ENCODE measurements around the gene FAR2.

The FAR2 gene

DNA sequence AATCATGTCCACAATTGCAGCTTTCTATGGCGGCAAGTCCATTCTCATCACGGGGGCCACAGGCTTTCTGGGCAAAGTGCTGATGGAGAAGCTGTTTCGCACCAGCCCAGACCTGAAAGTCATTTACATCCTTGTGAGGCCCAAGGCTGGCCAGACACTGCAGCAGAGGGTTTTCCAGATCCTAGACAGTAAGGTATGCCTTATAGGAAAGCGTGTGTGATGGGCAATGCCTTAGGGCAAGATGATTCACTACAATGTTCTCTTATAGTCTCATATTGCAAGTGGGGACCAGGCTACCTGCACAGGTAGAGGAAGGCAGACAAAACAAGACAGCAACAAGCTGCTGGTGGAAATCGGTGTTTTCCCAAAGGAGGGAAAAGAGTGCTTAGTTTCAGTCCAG is 121.4 kb downstream of the FAR2 start:
- no peak overlapping the region for H3K27ac ChIP-seq (ENCODE audit: insufficient read depth, low read length, poor library complexity, severe bottlenecking)
- no peaks in the 10 kb centered on the region for H3K9me3 ChIP-seq (ENCODE audit: control insufficient read depth, low read length)
- H3K4me1 ChIP-seq (ENCODE audit: control insufficient read depth, insufficient read depth, low read length, poor library complexity, severe bottlenecking): no peaks in the 10 kb centered on the region
- DNase-seq: no peak
- H3K4me3 ChIP-seq (ENCODE audit: insufficient read depth, low read depth, low read length, poor library complexity, severe bottlenecking): no peak overlapping the region
- H3K27me3 ChIP-seq (replicated peaks; ENCODE audit: control insufficient read depth, insufficient read depth, low read length, poor library complexity, severe bottlenecking): no peaks in the 10 kb centered on the region
- no peaks in the 10 kb centered on the region for H3K36me3 ChIP-seq (ENCODE audit: control insufficient read depth, insufficient read depth, low read length)

DNA sequence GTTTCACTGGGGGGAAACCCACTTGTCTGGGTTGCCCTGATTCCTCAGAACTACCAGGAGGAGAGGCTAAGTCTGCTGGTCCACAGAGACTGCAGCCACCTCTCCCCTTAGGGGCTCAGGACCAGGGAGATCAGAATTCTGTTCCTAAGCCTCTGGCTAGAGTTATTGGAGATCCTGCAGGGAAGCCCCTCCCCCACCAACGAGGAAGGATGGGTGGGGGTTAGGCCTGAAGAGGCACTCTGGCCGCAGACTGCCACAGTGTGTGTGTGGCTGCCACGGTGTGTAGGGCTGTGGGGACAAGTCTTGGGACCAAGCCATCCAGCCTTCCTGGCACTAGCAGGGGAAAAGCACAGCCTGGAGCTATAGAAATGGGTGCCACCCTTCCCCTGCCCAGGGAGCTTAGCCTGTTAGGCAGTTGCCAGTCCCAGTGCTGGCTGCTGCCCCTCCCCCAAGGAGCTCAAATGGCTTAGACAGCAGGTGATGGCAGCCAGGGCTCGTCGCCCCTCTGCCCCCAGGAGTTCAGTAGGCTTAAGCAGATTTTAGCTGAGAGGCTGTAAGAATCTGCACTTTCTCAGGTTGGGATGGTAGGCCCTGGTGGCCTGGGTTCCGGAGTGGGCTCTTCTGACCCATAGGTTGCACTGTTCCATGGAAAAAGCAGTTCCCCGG is 124.2 kb downstream of the FAR2 start:
- Histone ChIP-seq H3K4me3 (ENCODE audit: insufficient read depth, low read depth, low read length, poor library complexity, severe bottlenecking) (no peak overlapping the region), H3K27me3 (replicated peaks; ENCODE audit: control insufficient read depth, insufficient read depth, low read length, poor library complexity, severe bottlenecking) (no peaks in the 10 kb centered on the region), H3K9me3 (ENCODE audit: control insufficient read depth, low read length) (no peaks in the 10 kb centered on the region), H3K4me1 (ENCODE audit: control insufficient read depth, insufficient read depth, low read length, poor library complexity, severe bottlenecking) (no peaks in the 10 kb centered on the region), H3K27ac (ENCODE audit: insufficient read depth, low read length, poor library complexity, severe bottlenecking) (no peak overlapping the region), H3K36me3 (ENCODE audit: control insufficient read depth, insufficient read depth, low read length) (no peaks in the 10 kb centered on the region)
- DNase-seq: no peak

- no peak for DNase-seq
- Histone ChIP-seq H3K4me1 (ENCODE audit: control insufficient read depth, insufficient read depth, low read length, poor library complexity, severe bottlenecking) (no peaks in the 10 kb centered on the region), H3K36me3 (ENCODE audit: control insufficient read depth, insufficient read depth, low read length) (no peaks in the 10 kb centered on the region), H3K9me3 (ENCODE audit: control insufficient read depth, low read length) (no peaks in the 10 kb centered on the region), H3K27ac (ENCODE audit: insufficient read depth, low read length, poor library complexity, severe bottlenecking) (no peak overlapping the region), H3K4me3 (ENCODE audit: insufficient read depth, low read depth, low read length, poor library complexity, severe bottlenecking) (no peak overlapping the region), H3K27me3 (replicated peaks; ENCODE audit: control insufficient read depth, insufficient read depth, low read length, poor library complexity, severe bottlenecking) (no peaks in the 10 kb centered on the region)
Observed at GRCh38 chr12:29275834-29276233, 126.8 kb downstream of the FAR2 start.

- no peak for DNase-seq
- no peaks in the 10 kb centered on the region for H3K27me3 ChIP-seq (replicated peaks; ENCODE audit: control insufficient read depth, insufficient read depth, low read length, poor library complexity, severe bottlenecking)
- H3K27ac ChIP-seq (ENCODE audit: insufficient read depth, low read length, poor library complexity, severe bottlenecking): no peak overlapping the region
- H3K9me3 ChIP-seq (ENCODE audit: control insufficient read depth, low read length): no peaks in the 10 kb centered on the region
- no peaks in the 10 kb centered on the region for H3K36me3 ChIP-seq (ENCODE audit: control insufficient read depth, insufficient read depth, low read length)
- no peak overlapping the region for H3K4me3 ChIP-seq (ENCODE audit: insufficient read depth, low read depth, low read length, poor library complexity, severe bottlenecking)
- H3K4me1 ChIP-seq (ENCODE audit: control insufficient read depth, insufficient read depth, low read length, poor library complexity, severe bottlenecking): no peaks in the 10 kb centered on the region
Observed at GRCh38 chr12:29277231-29277630, 128.2 kb downstream of the FAR2 start.

DNA sequence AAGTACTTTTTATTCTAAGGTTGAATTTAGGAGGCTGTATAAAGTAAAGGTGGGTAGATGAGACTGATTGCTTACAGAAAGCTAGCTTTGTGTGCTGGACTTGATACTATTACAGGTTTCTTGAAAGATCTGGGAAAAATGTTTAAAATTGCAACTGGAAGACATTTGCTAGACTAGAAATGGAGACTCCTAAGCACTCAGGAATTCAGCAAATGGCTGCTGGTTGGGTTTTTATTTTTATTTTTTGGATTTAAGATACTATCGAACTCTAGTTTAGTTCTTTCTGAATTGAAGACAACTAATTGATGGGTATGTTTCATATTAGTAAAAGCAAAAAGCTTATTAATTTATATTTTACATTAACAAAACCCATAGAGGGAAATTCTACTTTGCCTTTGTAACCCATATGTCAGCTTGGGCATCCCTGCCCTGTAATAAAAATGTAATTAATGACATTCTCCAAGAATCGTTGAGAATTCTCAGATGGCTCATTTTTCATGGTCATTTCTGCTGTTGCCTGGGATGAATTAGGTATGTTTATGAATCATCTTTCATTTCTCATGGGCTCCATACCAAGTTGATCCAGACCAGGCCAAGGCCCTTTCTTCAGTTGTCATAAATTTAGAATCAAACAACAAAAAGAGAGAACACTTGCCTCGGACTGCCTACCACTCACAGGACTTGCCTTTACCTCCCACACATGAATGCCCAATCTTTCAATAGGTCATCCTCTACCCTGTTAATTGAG is 129.8 kb downstream of the FAR2 start:
- Histone ChIP-seq H3K4me3 (ENCODE audit: insufficient read depth, low read depth, low read length, poor library complexity, severe bottlenecking) (no peak overlapping the region), H3K9me3 (ENCODE audit: control insufficient read depth, low read length) (no peaks in the 10 kb centered on the region), H3K27me3 (replicated peaks; ENCODE audit: control insufficient read depth, insufficient read depth, low read length, poor library complexity, severe bottlenecking) (no peaks in the 10 kb centered on the region), H3K36me3 (ENCODE audit: control insufficient read depth, insufficient read depth, low read length) (no peaks in the 10 kb centered on the region), H3K4me1 (ENCODE audit: control insufficient read depth, insufficient read depth, low read length, poor library complexity, severe bottlenecking) (no peaks in the 10 kb centered on the region), H3K27ac (ENCODE audit: insufficient read depth, low read length, poor library complexity, severe bottlenecking) (no peak overlapping the region)
- DNase-seq: no peak

DNA sequence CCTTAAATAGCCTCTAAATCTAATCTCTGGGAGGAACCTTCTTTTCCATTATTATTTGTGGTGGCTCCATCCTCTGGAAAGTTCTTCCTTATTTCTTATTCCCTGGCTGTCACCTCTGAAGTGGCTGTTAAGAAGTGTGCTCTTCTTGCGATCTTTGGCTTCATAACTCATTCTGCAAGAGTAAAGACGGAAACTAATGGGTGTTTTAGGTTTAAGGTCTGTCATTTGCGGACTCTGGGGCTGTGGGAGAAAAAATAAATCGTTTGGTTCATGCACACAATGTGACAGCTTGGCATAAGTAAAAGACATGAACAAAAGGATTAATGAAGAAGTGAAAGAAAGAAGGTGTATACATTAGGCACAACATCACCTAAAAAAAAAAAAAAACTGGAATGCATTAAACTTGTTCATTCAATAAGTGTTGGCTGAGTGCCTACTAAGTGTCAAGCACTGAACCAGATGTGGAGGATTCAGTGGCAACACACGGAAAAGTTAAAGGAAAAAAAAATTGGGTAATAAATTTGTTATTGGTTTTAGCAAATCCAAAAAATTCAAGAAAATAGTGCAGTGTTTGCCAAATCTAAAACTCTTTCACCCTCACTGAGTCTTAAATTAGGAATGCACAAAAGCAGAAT is 132.4 kb downstream of the FAR2 start:
- Histone ChIP-seq H3K4me3 (ENCODE audit: insufficient read depth, low read depth, low read length, poor library complexity, severe bottlenecking) (no peak overlapping the region), H3K27ac (ENCODE audit: insufficient read depth, low read length, poor library complexity, severe bottlenecking) (no peak overlapping the region), H3K4me1 (ENCODE audit: control insufficient read depth, insufficient read depth, low read length, poor library complexity, severe bottlenecking) (no peaks in the 10 kb centered on the region), H3K27me3 (replicated peaks; ENCODE audit: control insufficient read depth, insufficient read depth, low read length, poor library complexity, severe bottlenecking) (no peaks in the 10 kb centered on the region), H3K36me3 (ENCODE audit: control insufficient read depth, insufficient read depth, low read length) (no peaks in the 10 kb centered on the region), H3K9me3 (ENCODE audit: control insufficient read depth, low read length) (no peaks in the 10 kb centered on the region)
- DNase-seq: no peak

- H3K27me3 ChIP-seq (replicated peaks; ENCODE audit: control insufficient read depth, insufficient read depth, low read length, poor library complexity, severe bottlenecking): no peaks in the 10 kb centered on the region
- DNase-seq: no peak
- no peak overlapping the region for H3K27ac ChIP-seq (ENCODE audit: insufficient read depth, low read length, poor library complexity, severe bottlenecking)
- no peak overlapping the region for H3K4me3 ChIP-seq (ENCODE audit: insufficient read depth, low read depth, low read length, poor library complexity, severe bottlenecking)
- no peaks in the 10 kb centered on the region for H3K4me1 ChIP-seq (ENCODE audit: control insufficient read depth, insufficient read depth, low read length, poor library complexity, severe bottlenecking)
- H3K9me3 ChIP-seq (ENCODE audit: control insufficient read depth, low read length): no peaks in the 10 kb centered on the region
- no peaks in the 10 kb centered on the region for H3K36me3 ChIP-seq (ENCODE audit: control insufficient read depth, insufficient read depth, low read length)
Observed at GRCh38 chr12:29282031-29282816, 133.1 kb downstream of the FAR2 start.

GRCh38 chr12:29283969-29284700 is 135.1 kb downstream of the FAR2 start:
- no peak for DNase-seq
- Histone ChIP-seq H3K4me1 (ENCODE audit: control insufficient read depth, insufficient read depth, low read length, poor library complexity, severe bottlenecking) (no peaks in the 10 kb centered on the region), H3K9me3 (ENCODE audit: control insufficient read depth, low read length) (no peaks in the 10 kb centered on the region), H3K4me3 (ENCODE audit: insufficient read depth, low read depth, low read length, poor library complexity, severe bottlenecking) (no peak overlapping the region), H3K27me3 (replicated peaks; ENCODE audit: control insufficient read depth, insufficient read depth, low read length, poor library complexity, severe bottlenecking) (no peaks in the 10 kb centered on the region), H3K36me3 (ENCODE audit: control insufficient read depth, insufficient read depth, low read length) (no peaks in the 10 kb centered on the region), H3K27ac (ENCODE audit: insufficient read depth, low read length, poor library complexity, severe bottlenecking) (no peak overlapping the region)

DNA sequence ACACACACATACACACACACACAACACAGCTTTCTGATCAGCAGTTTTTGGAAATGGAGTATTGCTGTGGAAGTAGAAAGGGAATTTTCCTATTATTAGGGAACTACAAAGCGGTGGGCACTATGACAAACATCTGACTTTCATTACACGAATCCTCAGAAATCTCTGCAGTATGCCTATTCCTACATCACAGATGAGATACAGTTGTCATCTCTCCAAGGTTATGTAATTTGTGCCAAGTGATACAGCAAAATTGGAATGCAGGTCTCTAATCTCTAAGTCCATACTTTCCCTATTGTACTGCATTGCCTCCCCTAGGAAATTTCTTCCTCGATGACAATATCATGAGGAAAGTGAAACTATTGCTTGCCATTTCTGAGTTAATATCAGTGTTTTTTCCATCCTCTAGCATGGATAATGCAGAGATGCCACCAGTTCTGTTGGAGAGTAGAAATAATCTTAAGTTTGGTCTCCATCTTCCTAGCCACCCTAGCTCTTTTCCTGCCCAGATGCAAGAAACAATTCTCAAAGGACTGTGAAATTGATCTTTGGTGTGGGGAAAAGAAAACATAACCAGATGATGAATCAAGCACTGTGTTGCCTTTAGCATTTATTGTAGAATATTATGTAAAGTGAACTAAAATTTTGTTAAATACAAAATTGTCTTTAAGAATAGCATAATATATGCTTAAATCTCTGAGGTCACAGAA is 137.2 kb downstream of the FAR2 start:
- no peaks in the 10 kb centered on the region for H3K9me3 ChIP-seq (ENCODE audit: control insufficient read depth, low read length)
- no peaks in the 10 kb centered on the region for H3K27me3 ChIP-seq (replicated peaks; ENCODE audit: control insufficient read depth, insufficient read depth, low read length, poor library complexity, severe bottlenecking)
- H3K4me1 ChIP-seq (ENCODE audit: control insufficient read depth, insufficient read depth, low read length, poor library complexity, severe bottlenecking): no peaks in the 10 kb centered on the region
- no peak for DNase-seq
- H3K4me3 ChIP-seq (ENCODE audit: insufficient read depth, low read depth, low read length, poor library complexity, severe bottlenecking): no peak overlapping the region
- H3K27ac ChIP-seq (ENCODE audit: insufficient read depth, low read length, poor library complexity, severe bottlenecking): no peak overlapping the region
- no peaks in the 10 kb centered on the region for H3K36me3 ChIP-seq (ENCODE audit: control insufficient read depth, insufficient read depth, low read length)
